HepG2 (cell line): ENCODE data around the gene MGST2.

Experiments
- ATAD3A ChIP-seq: sonication (generic); formaldehyde crosslinking; IDR thresholded peaks from 2 replicates; pipeline ENCODE4 v1.4.0; 2020; ENCODE audit warnings: missing genetic modification reagents
- POLR2AphosphoS5 ChIP-seq: IDR thresholded peaks from 2 replicates; pipeline ENCODE4 v1.6.1; 2012; ENCODE audit warnings: low read depth, low read length
- REPIN1 ChIP-seq: sonication (generic); formaldehyde crosslinking; IDR thresholded peaks from 2 replicates; pipeline ENCODE4 v1.8.0; 2022; ENCODE audit warnings: missing genetic modification reagents, low read depth, mild to moderate bottlenecking, borderline replicate concordance
- TCF12 ChIP-seq, 2 experiments: fragments of 450-650 bp in 1 of 2; sonication (generic) in 1 of 2; formaldehyde crosslinking in 1 of 2; IDR thresholded peaks; 2 replicates each; pipeline versions ENCODE4 v1.6.1 to v1.8.0; 2017 to 2022; ENCODE audit warnings: antibody characterized with exemption in 1 of 2, mild to moderate bottlenecking in 1 of 2, missing genetic modification reagents in 1 of 2, moderate library complexity in 1 of 2
- XBP1 ChIP-seq: sonication (generic); formaldehyde crosslinking; IDR thresholded peaks from 2 replicates; pipeline ENCODE4 v1.5.0; 2020; ENCODE audit warnings: missing genetic modification reagents
- ZNF7 ChIP-seq: IDR thresholded peaks from 2 replicates; pipeline ENCODE4 v1.6.1; 2016; ENCODE audit warnings: missing biosample characterization, missing genetic modification reagents
- ZSCAN29 ChIP-seq: sonication (generic); formaldehyde crosslinking; conservative IDR thresholded peaks from 2 replicates; pipeline ENCODE4 v1.4.0; 2020; ENCODE audit warnings: mild to moderate bottlenecking, missing genetic modification reagents
- TF ChIP-seq, protein P1 (sequence below): IDR thresholded peaks from 2 replicates; pipeline ENCODE4 v1.6.1; 2016; ENCODE audit warnings: control low read depth
- TF ChIP-seq, protein P2 (sequence below): sonication (generic); formaldehyde crosslinking; IDR thresholded peaks from 2 replicates; pipeline ENCODE4 v1.5.0; 2020; ENCODE audit warnings: mild to moderate bottlenecking, missing genetic modification reagents, moderate library complexity

DNA sequence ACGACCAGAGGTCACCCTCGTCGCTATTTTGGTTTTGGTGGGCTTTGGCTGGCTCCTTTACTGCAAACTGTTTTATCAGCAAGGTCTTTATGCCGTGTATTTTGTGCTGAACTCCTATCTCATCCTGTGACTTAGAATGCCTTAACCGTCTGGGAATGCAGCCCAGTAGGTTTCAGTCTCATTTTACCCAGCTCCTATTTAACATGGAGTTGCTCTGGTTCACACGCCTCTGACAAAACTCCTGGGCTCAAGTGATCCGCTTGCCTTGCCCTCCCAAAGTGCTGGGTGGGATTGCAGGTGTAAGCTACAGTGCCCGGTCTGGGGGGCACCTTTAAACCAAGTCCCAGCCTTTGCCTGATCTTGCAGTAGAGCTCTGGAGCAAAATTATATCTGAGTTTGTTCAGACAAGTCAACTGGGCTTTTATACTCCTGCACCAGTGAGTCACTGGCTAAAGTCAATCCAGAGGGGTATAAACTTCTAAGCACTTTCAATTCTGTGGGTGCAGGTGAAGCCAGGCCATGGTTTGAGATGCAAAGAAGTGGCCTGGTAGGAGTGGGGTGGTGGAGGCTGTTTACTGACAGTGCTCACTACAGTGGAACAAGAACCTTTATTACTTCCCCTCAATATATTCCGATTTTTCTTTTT lies 50.2 kb downstream of the MGST2 start:
- no peak for TF ChIP-seq ZNF7 (CRISPR knock-in tag)
- TF ChIP-seq ATAD3A (CRISPR knock-in tag) = no peak
- TF ChIP-seq, protein P1, sequence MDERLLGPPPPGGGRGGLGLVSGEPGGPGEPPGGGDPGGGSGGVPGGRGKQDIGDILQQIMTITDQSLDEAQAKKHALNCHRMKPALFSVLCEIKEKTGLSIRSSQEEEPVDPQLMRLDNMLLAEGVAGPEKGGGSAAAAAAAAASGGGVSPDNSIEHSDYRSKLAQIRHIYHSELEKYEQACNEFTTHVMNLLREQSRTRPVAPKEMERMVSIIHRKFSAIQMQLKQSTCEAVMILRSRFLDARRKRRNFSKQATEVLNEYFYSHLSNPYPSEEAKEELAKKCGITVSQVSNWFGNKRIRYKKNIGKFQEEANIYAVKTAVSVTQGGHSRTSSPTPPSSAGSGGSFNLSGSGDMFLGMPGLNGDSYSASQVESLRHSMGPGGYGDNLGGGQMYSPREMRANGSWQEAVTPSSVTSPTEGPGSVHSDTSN (CRISPR knock-in tag) = no peak
- no peak for TF ChIP-seq TCF12 (IDR thresholded peaks at IDR 0.05)
- no peak for TF ChIP-seq TCF12 (CRISPR knock-in tag; IDR thresholded peaks at IDR 0.05)
- TF ChIP-seq, protein P2, sequence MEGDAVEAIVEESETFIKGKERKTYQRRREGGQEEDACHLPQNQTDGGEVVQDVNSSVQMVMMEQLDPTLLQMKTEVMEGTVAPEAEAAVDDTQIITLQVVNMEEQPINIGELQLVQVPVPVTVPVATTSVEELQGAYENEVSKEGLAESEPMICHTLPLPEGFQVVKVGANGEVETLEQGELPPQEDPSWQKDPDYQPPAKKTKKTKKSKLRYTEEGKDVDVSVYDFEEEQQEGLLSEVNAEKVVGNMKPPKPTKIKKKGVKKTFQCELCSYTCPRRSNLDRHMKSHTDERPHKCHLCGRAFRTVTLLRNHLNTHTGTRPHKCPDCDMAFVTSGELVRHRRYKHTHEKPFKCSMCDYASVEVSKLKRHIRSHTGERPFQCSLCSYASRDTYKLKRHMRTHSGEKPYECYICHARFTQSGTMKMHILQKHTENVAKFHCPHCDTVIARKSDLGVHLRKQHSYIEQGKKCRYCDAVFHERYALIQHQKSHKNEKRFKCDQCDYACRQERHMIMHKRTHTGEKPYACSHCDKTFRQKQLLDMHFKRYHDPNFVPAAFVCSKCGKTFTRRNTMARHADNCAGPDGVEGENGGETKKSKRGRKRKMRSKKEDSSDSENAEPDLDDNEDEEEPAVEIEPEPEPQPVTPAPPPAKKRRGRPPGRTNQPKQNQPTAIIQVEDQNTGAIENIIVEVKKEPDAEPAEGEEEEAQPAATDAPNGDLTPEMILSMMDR (CRISPR knock-in tag) = no peak
- no peak for TF ChIP-seq REPIN1
- TF ChIP-seq ZSCAN29 (CRISPR knock-in tag) = no peak
- no peak for TF ChIP-seq POLR2AphosphoS5
- TF ChIP-seq XBP1 (CRISPR knock-in tag) = no peak
